Left ventricle myocardium superior (tissue), 1 donor: ENCODE measurements around the gene TMEM59L. TPM values are rescaled to one million over a fixed set of nuclear protein-coding genes. Genes with fewer than 3 reads are reported as not detected.

Experiments used
- ATAC-seq: fragments of 200-7000 bp; cut with Tn5 transposase; one replicate; pipeline ENCODE4 v1.9.1; 2020; ENCODE audit warnings: mild to moderate bottlenecking, moderate library complexity
- DNase-seq: peaks from one replicate; pipeline ENCODE4 v3.0.0-alpha.2; 2020
- intact Hi-C: fragments of 100-400 bp; cut with micrococcal nuclease; formaldehyde crosslinking; loops from one replicate; pipeline ENCODE4 v1.11.0; 2022
- total RNA-seq: library from RNA; stranded (reverse); fragmentation: NEBNext Ultra II Directional; extraction: Animal tissue kit (Norgen Biotek cat#: 25700); gene quantifications from one replicate; pipeline ENCODE4 v1.2.1, GENCODE V29; 2021
- donor health status: DM: no; HTN: yes; CAD: no; lungs with severe emphysema.

The TMEM59L gene
- total RNA-seq, 1 donor from 2014 or later = 1.5 TPM

DNA sequence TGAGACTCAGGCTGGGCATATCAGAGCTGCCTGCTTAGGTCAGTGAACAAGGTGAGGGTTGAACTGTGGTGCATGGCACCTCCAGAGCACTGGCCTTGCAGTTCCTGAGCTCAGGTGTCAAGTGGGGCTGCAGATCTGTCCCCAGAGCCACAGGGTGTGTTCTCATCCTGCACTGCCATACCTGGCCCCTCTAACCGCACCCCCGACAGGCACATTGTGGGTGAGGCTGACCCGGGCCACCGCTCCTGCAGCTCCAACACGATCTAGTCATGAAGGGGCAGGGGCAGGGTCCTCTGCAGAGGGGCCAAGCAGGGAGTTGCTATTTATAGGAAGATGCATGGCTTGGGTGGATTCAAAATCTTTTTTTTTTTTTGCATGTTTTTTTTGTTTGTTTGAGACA lies 54.1 kb downstream of the TMEM59L start:
- DNase-seq (no peak), ATAC-seq (no peak)
- intact Hi-C loops = no loop called here

DNA sequence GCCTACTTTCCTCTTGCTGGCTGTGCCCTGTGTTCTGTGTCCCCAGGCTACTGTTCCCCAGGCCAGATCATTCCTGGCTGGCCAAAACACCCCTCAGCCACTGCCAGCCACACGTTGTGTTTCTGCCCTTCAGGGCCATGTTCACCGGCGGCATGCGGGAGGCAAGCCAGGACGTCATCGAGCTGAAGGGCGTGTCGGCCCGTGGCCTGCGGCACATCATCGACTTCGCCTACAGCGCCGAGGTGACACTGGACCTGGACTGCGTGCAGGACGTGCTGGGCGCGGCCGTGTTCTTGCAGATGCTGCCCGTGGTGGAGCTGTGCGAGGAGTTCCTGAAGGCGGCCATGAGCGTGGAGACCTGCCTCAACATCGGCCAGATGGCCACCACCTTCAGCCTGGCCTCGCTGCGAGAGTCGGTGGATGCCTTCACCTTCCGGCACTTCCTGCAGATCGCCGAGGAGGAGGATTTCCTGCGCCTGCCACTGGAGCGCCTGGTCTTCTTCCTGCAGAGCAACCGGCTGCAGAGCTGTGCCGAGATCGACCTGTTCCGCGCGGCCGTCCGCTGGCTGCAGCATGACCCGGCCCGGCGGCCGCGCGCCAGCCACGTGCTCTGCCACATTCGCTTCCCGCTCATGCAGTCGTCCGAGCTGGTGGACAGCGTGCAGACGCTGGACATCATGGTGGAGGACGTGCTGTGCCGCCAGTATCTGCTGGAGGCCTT lies 55.0 kb downstream of the TMEM59L start:
- intact Hi-C loops = no loop called here
- no peak for ATAC-seq
- DNase-seq = no peak

DNA sequence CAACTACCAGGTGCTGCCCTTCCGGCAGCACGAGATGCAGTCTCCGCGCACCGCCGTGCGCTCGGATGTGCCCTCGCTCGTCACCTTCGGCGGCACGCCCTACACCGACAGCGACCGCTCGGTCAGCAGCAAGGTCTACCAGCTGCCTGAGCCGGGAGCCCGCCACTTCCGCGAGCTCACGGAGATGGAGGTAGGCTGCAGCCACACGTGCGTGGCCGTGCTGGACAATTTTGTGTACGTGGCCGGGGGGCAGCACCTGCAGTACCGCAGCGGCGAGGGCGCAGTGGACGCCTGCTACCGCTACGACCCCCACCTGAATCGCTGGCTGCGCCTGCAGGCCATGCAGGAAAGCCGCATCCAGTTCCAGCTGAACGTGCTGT lies 55.6 kb downstream of the TMEM59L start:
- intact Hi-C loops = no loop called here
- DNase-seq (no peak), ATAC-seq (no peak)

DNA sequence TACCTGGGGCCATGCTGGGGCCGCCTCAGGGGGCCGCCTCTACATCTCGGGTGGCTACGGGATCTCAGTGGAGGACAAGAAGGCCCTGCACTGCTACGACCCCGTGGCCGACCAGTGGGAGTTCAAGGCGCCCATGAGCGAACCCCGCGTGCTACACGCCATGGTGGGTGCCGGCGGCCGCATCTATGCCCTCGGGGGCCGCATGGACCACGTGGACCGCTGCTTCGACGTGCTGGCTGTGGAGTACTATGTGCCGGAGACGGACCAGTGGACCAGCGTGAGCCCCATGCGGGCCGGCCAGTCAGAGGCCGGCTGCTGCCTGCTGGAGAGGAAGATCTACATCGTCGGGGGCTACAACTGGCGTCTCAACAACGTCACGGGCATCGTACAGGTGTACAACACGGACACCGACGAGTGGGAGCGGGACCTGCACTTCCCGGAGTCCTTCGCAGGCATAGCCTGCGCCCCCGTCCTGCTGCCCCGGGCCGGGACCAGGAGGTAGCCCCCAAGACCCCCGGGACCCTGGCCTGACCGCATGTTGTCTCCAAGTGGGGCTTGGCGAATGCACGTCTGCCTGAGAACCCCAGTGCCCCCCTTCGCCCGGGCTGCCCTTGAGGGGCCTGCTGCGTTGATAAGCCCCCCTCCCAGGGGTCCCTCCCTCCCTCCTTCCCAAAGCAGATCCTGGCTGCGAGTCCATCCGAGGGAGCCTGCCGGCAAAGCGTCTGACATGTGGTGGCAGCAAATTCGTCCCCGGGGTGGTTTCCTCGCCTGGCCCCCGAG lies 56.3 kb downstream of the TMEM59L start:
- intact Hi-C loops = no loop called here
- ATAC-seq (no peak), DNase-seq (no peak)

DNA sequence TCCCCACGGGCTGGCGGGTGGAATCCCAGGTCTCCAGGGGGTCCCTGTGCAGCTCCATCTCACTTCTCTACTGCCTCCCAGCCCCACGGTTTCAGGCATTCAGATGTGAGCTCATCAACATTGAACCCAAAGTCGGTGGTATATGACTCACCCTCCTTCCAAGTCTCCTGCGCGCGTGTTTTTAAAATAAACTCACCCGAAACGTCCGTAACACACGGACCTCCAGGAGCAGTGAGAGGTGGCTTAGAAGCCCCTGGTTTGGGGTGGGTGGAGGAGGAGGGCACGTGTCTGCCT lies 56.8 kb downstream of the TMEM59L start:
- intact Hi-C loops = no loop called here
- no peak for DNase-seq
- ATAC-seq = no peak

DNA sequence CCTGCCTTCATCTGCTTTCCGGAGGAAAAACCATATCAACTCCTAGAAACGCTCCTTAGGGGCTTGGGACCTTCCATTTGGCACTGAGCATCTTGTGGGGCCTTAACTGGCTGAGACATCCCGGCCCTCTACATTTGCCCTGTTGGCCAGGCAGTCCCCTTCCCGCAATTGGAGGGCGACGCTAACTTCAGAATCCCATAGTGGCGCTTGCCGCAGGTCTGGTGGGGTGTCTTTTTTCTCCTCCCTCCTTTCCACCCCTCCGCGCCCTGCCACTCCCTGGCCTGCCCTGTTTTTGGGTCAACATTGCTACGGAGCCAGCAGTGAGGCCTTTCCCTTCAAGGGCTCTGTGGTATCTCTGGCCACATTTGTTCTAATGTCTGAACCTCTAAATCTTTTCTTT lies 57.2 kb downstream of the TMEM59L start:
- DNase-seq = no peak
- ATAC-seq = no peak
- intact Hi-C loops = no loop called here

DNA sequence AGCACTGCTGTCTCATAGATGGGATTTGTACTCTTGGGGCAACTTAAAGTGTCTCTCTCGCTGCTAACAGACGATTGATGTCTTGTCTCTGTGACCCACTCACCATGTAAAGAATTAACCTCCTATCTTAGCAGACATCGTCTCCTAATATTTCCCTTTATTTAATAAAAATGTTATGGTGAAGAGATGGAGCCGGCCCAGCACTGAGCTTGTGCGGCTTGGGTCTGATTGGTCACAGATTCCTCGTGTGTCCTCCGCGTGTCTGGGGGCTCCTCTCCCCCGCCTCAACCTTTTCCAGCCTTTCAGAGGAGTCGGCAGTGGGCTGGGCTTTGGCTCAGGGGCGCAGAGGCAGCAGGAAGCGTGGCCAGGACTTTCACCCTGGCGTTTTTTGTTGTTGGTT lies 57.6 kb downstream of the TMEM59L start:
- ATAC-seq (no peak), DNase-seq (no peak)
- intact Hi-C loops = no loop called here

Other genes with a start within 250 kb of the TMEM59L start
- 0.27 TPM for gene GDF15, start 226.7 kb upstream of the TMEM59L start, total RNA-seq
- gene LRRC25, start 215.2 kb upstream of the TMEM59L start, total RNA-seq = 2.9 TPM
- gene SSBP4, start 193.5 kb upstream of the TMEM59L start, total RNA-seq = 36.4 TPM
- 24.4 TPM for gene ISYNA1, start 174.7 kb upstream of the TMEM59L start, total RNA-seq
- 9.3 TPM for gene ELL, start 90.8 kb upstream of the TMEM59L start, total RNA-seq
- 181 TPM for gene FKBP8, start 69.3 kb upstream of the TMEM59L start, total RNA-seq
- gene KXD1, start 55.0 kb upstream of the TMEM59L start, total RNA-seq = 43.9 TPM
- gene UBA52, start 41.0 kb upstream of the TMEM59L start, total RNA-seq = 725 TPM
- gene REX1BD, start 24.1 kb upstream of the TMEM59L start, total RNA-seq = 75.8 TPM
- gene CRLF1, start 6.1 kb upstream of the TMEM59L start, total RNA-seq = 21.4 TPM
- gene KLHL26, start 24.2 kb downstream of the TMEM59L start, total RNA-seq = 5.8 TPM
- 10.3 TPM for gene CRTC1, start 70.8 kb downstream of the TMEM59L start, total RNA-seq
- not detected for gene COMP, start 178.4 kb downstream of the TMEM59L start, total RNA-seq
- 37.3 TPM for gene UPF1, start 219.1 kb downstream of the TMEM59L start, total RNA-seq